Vagina (tissue), 2 donors: ENCODE results near the gene TUBB8.

Source experiments
- CTCF ChIP-seq, 3 experiments: fragments of 450-650 bp in 2 of 3; fragments of 200-600 bp in 1 of 3; sonication (generic) in 1 of 3; IDR thresholded peaks; one replicate each; pipeline ENCODE4 v1.5.1; 2017 to 2019; ENCODE audit warnings: antibody characterized with exemption in 3 of 3, mild to moderate bottlenecking in 2 of 3, moderate library complexity in 2 of 3
- POLR2A ChIP-seq, 2 donors: fragments of 450-650 bp; IDR thresholded peaks; one replicate each; pipeline ENCODE4 v1.6.1; 2017; ENCODE audit warnings: antibody characterized with exemption in 2 of 2, mild to moderate bottlenecking in 2 of 2, moderate library complexity in 2 of 2

GRCh38 chr10:48996-49395 is at the start of gene TUBB8:
- TF ChIP-seq POLR2A (IDR thresholded peaks at IDR 0.05) (no peak), CTCF (IDR thresholded peaks at IDR 0.05) (no peak)
